ENCODE results near the gene GULP1.

GULP1 gene

DNA sequence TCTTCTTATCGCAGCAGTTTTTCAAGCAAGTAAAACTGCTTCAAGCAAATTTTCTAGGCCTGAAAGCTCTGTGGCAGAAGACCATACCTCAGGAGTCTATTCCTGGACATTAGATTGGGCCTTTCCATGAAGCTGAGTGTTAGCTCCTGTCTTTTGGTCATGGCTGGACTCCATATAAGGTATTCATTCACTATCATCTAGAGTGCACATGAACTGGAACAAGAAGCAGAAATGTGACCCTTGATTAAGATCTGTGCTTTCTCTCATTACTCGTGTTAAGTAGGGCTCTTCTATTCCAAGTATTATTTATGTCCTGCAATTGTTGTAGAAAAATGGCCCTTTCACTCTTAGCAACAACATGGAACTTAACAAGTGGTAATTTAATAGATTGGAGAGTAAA, 5.9 kb upstream of the GULP1 start:
- DNase-seq (ENCODE audit: low spot score): no peak
- POLR2A ChIA-PET (ENCODE audit: low non-redundant PET): no interaction called here
- CTCF ChIA-PET: no interaction called here
- TF ChIP-seq, protein P1, sequence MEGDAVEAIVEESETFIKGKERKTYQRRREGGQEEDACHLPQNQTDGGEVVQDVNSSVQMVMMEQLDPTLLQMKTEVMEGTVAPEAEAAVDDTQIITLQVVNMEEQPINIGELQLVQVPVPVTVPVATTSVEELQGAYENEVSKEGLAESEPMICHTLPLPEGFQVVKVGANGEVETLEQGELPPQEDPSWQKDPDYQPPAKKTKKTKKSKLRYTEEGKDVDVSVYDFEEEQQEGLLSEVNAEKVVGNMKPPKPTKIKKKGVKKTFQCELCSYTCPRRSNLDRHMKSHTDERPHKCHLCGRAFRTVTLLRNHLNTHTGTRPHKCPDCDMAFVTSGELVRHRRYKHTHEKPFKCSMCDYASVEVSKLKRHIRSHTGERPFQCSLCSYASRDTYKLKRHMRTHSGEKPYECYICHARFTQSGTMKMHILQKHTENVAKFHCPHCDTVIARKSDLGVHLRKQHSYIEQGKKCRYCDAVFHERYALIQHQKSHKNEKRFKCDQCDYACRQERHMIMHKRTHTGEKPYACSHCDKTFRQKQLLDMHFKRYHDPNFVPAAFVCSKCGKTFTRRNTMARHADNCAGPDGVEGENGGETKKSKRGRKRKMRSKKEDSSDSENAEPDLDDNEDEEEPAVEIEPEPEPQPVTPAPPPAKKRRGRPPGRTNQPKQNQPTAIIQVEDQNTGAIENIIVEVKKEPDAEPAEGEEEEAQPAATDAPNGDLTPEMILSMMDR (conservative IDR thresholded peaks at IDR 0.05; ENCODE audit: low read depth): no peak
- H3K27ac ChIP-seq: no peak overlapping the region

GRCh38 chr2:188291142-188291616, 495 bp upstream of the GULP1 start:
- ChIA-PET POLR2A (ENCODE audit: low non-redundant PET) (no interaction called here), CTCF (interaction anchor here (0.6 to 1.3 kb wide), 10 partner anchors 17 to 1950 kb away, joined by 3 to 5 read pairs (median 3); no protein-coding TSS in a partner anchor)
- H3K27ac ChIP-seq: peak overlapping the region; percentile 85
- no peak for DNase-seq (ENCODE audit: low spot score)
- TF ChIP-seq, protein P1 (conservative IDR thresholded peaks at IDR 0.05; ENCODE audit: low read depth): no peak

GRCh38 chr2:188292348-188293239, 920 bp downstream of the GULP1 start:
- CTCF ChIA-PET: interaction anchor here (0.6 to 1.3 kb wide), 10 partner anchors 19 to 743 kb away, joined by 3 to 6 read pairs (median 3); no protein-coding TSS in a partner anchor
- TF ChIP-seq, protein P1 (conservative IDR thresholded peaks at IDR 0.05; ENCODE audit: low read depth): no peak
- peak overlapping the region; percentile 85 for H3K27ac ChIP-seq
- DNase-seq (ENCODE audit: low spot score): peak; percentile 23
- POLR2A ChIA-PET (ENCODE audit: low non-redundant PET): no interaction called here

DNA sequence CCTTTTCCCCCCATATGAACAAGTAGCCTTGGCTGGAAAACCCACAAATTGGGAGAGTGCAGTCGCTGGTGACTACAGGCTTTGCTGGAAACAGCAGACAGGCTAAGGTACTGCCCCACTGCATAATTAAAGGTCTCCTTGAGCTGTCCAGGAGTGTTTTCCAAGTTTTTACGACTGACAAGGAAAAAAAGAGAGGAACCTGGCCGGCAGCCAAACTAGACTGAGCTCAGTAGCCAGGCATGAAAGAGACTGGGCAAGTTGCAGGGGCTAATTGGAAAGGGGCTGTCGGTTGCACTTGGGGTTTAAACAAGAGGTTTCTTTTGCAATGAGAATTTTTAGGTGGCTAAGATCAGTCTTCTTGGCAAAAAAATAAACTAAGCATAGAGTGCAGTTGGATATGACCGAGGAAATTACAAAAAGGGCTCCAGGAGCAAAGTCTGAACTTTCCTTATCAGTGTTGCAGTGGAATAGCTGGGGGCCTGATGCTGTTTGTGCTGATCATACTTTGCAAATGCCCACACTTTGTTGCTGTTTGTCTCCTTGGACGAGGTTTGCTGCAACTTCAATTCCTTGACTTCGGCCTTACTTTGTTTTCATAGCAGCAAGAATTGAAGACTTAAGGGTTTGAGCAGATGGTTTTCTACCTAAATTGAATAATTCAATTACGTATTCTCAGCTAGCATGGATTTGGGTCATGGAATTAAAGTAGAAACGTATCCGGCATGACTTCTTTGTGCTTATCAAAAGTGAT, 2.1 kb downstream of the GULP1 start:
- H3K27ac ChIP-seq: peak overlapping the region; percentile 48
- DNase-seq (ENCODE audit: low spot score): peak; percentile 20
- CTCF ChIA-PET: interaction anchor here (0.6 to 1.1 kb wide), 2 partner anchors 26 to 304 kb away, joined by 3 to 4 read pairs; no protein-coding TSS in a partner anchor
- POLR2A ChIA-PET (ENCODE audit: low non-redundant PET): no interaction called here
- TF ChIP-seq, protein P1 (conservative IDR thresholded peaks at IDR 0.05; ENCODE audit: low read depth): no peak

GRCh38 chr2:188294352-188294926, 2.8 kb downstream of the GULP1 start:
- DNase-seq (ENCODE audit: low spot score): no peak
- H3K27ac ChIP-seq: no peak overlapping the region
- TF ChIP-seq, protein P1 (conservative IDR thresholded peaks at IDR 0.05; ENCODE audit: low read depth): no peak
- POLR2A ChIA-PET (ENCODE audit: low non-redundant PET): interaction anchor here (0.6 kb wide), 1 partner anchor 1705 kb away, joined by 9 read pairs; the partner anchor contains the start of gene ITGAV
- CTCF ChIA-PET: no interaction called here

Data from RWPE1 (cell line).